Heart right ventricle (tissue), 16 donors: ENCODE measurements around the gene BLVRB. TPM values are rescaled to one million over a fixed set of nuclear protein-coding genes. Genes with fewer than 3 reads are reported as not detected.
"Not testable (repeated sequence)": the region's sequence is repeated elsewhere in the genome, so short reads cannot be mapped to it uniquely, and the experiment has no call there.

Source experiments
- ATAC-seq, 8 donors: fragments of 200-7000 bp; cut with Tn5 transposase; one replicate each; pipeline ENCODE4 v1.9.1; 2020; ENCODE audit warnings: mild to moderate bottlenecking in 8 of 8, moderate library complexity in 8 of 8, moderate number of reproducible peaks in 1 of 8
- DNase-seq, 2 donors: peaks; one replicate each; pipeline ENCODE4 v3.0.0-alpha.2; 2020
- H3K27ac ChIP-seq, 10 donors: fragments of 200-600 bp; sonication (generic) in 2 of 10; one replicate each; pipeline versions ENCODE4 v1.5.0 to v1.8.0; 2020 to 2022; ENCODE audit warnings: mild to moderate bottlenecking in 3 of 10
- H3K27me3 ChIP-seq, 7 donors: fragments of 200-600 bp; one replicate each; pipeline ENCODE4 v1.8.0; 2021 to 2022; ENCODE audit warnings: mild to moderate bottlenecking in 2 of 7
- H3K36me3 ChIP-seq, 9 donors: fragments of 200-600 bp; sonication (generic) in 1 of 9; one replicate each; pipeline versions ENCODE4 v1.5.0 to v1.8.0; 2020 to 2022; ENCODE audit warnings: mild to moderate bottlenecking in 2 of 9
- H3K4me1 ChIP-seq, 9 donors: fragments of 200-600 bp; sonication (generic) in 1 of 9; one replicate each; pipeline versions ENCODE4 v1.5.0 to v1.8.0; 2020 to 2022; ENCODE audit warnings: mild to moderate bottlenecking in 4 of 9
- H3K4me3 ChIP-seq, 10 donors: fragments of 200-600 bp; sonication (generic) in 2 of 10; one replicate each; pipeline versions ENCODE4 v1.5.0 to v1.8.0; 2020 to 2022; ENCODE audit warnings: mild to moderate bottlenecking in 7 of 10, moderate library complexity in 2 of 10
- H3K9me3 ChIP-seq, 11 donors: fragments of 200-600 bp in 10 of 11; sonication (generic) in 2 of 11; one replicate each; pipeline versions ENCODE4 v1.5.0 to v1.8.0; 2013 to 2022; ENCODE audit warnings: mild to moderate bottlenecking in 2 of 11, control low read depth in 1 of 11, moderate library complexity in 1 of 11
- WGBS, 2 donors: extraction: QIAGEN DNeasy Blood & Tissue Kit; methylation state at CpG; one replicate each; pipeline ENCODE4 v1.1.7; 2013; ENCODE audit warnings: inconsistent platforms in 1 of 2; 5-methylcytosine and 5-hydroxymethylcytosine counted together
- intact Hi-C, 10 donors: fragments of 100-400 bp; cut with DNase I; formaldehyde crosslinking; loops; one replicate each; pipeline versions ENCODE4 v1.11.1 to v1.14.2; 2022
- polyA plus RNA-seq, 2 donors: library from polyadenylated mRNA; stranded (reverse); fragments of 200-250 nt; gene quantifications; one replicate each; pipeline ENCODE4 v1.2.3, GENCODE V29; 2013
- total RNA-seq, 10 donors: library from RNA; stranded (reverse); fragmentation: NEBNext Ultra II Directional in 3 of 10; extraction: Animal tissue kit (Norgen Biotek cat#: 25700) in 3 of 10; gene quantifications; one replicate each; pipeline versions ENCODE4 v1.2.1 to v1.2.4, GENCODE V29; 2021 to 2023
- TF ChIP-seq, protein P1 (sequence below), 9 donors: fragments of 200-600 bp; sonication (generic) in 2 of 9; IDR thresholded peaks; one replicate each; pipeline versions ENCODE4 v1.5.0 to v1.8.0; 2021 to 2022; ENCODE audit warnings: antibody characterized with exemption in 9 of 9, mild to moderate bottlenecking in 5 of 9, moderate library complexity in 1 of 9
- donor health status: Arrhythmogenic right ventricular cardiomyopathy.
- donor health status: ischemic (EF 13 %, LVEDD 7.1; RV severe dilation, severe dysfunction).
- donor health status: healthy with polysubstance abuse.
- donor health status: DM: no; HTN: yes; CAD: no.
- donor health status: DM: no; HTN: no; CAD: no.
- donor health status: ischemic (EF 25% LVEDD 6.9; RV normal size, moderate dysfunction).
- donor health status: ischemic (EF 25% LVEDD 5.7; RV mildly dilated, moderate dysfunction).
- donor health status: healthy.
- donor health status: DM: yes; HTN: yes; CAD: no.
- donor health status: Ischemic cardiomyopathy.
- donor health status: ischemic (EF 35%, LVEDD 5.7; RV mildly dilated, moderate dysfunction).
- donor health status: nonischemic (EF 11% LVEDD 7.7; RV severe dilation, severe dysfunction).
- donor health status: DM: yes; HTN: yes; CAD: no.
- donor health status: PGD.
- donor health status: ischemic (EF 29% LVEDD 5.4; RV normal size, mild dysfunction).
- donor health status: nonischemic (EF 23%, LVEDD 6.1; RV moderate dilation, normal function).

BLVRB gene
- total and polyA plus RNA-seq, 12 donors = 70.9 to 213 (median 95.1) TPM

DNA sequence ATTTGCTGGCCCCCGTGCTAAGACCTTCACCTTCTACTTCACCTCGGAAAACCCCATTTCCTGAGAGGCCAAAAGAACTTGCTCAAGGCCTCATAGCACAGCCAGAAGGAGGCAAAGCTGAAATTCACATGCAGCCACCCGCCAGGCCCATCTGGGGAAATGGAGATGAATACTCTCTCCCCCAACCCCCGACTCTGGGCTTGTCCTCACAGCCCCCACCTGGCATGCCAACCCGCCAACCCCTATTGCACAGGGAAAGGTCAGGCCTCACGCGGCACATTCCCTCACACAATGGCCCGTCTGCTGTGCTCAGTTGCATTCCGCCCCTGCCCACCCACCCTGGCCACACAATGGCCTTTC, 55.5 kb downstream of the BLVRB start:
- Histone ChIP-seq H3K4me3 (no peak overlapping the region), H3K36me3 (no peaks in the 10 kb centered on the region), H3K27me3 (no peaks in the 10 kb centered on the region), H3K4me1 (peaks cover 12 to 39% (median 26%) of the 10 kb centered on the region in 9 donors), H3K9me3 (no peaks in the 10 kb centered on the region), H3K27ac (peak overlapping the region in 4 of 10 donors; percentile 6 to 90 (median 85))
- DNase-seq = no peak
- intact Hi-C loops = loop anchor here in 1 of 10 donors (10.0 kb wide), 1 partner anchor 395 kb away; no protein-coding TSS in a partner anchor
- TF ChIP-seq, protein P1, sequence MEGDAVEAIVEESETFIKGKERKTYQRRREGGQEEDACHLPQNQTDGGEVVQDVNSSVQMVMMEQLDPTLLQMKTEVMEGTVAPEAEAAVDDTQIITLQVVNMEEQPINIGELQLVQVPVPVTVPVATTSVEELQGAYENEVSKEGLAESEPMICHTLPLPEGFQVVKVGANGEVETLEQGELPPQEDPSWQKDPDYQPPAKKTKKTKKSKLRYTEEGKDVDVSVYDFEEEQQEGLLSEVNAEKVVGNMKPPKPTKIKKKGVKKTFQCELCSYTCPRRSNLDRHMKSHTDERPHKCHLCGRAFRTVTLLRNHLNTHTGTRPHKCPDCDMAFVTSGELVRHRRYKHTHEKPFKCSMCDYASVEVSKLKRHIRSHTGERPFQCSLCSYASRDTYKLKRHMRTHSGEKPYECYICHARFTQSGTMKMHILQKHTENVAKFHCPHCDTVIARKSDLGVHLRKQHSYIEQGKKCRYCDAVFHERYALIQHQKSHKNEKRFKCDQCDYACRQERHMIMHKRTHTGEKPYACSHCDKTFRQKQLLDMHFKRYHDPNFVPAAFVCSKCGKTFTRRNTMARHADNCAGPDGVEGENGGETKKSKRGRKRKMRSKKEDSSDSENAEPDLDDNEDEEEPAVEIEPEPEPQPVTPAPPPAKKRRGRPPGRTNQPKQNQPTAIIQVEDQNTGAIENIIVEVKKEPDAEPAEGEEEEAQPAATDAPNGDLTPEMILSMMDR (IDR thresholded peaks at IDR 0.05) = no peak
- WGBS, 2 donors = 74 to 77% methylated on average over 9 of the region's 9 CpGs
- ATAC-seq = no peak

DNA sequence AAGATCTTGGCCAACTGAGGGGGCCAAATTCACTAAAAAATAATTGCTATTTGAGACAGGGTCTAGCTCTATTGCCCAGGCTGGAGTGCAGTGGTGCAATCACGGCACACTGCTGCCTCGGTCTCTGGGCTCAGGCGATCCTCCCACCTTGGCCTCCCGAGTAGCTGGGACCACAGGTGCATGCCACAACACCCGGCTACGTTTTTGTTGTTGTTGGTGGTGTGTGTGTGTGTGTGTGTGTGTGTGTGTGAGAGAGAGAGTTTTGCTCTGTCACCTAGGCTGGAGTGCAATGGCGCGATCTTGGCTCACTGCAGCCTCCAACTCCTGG, 57.0 kb downstream of the BLVRB start:
- DNase-seq, intact Hi-C loops: not testable (repeated sequence)

DNA sequence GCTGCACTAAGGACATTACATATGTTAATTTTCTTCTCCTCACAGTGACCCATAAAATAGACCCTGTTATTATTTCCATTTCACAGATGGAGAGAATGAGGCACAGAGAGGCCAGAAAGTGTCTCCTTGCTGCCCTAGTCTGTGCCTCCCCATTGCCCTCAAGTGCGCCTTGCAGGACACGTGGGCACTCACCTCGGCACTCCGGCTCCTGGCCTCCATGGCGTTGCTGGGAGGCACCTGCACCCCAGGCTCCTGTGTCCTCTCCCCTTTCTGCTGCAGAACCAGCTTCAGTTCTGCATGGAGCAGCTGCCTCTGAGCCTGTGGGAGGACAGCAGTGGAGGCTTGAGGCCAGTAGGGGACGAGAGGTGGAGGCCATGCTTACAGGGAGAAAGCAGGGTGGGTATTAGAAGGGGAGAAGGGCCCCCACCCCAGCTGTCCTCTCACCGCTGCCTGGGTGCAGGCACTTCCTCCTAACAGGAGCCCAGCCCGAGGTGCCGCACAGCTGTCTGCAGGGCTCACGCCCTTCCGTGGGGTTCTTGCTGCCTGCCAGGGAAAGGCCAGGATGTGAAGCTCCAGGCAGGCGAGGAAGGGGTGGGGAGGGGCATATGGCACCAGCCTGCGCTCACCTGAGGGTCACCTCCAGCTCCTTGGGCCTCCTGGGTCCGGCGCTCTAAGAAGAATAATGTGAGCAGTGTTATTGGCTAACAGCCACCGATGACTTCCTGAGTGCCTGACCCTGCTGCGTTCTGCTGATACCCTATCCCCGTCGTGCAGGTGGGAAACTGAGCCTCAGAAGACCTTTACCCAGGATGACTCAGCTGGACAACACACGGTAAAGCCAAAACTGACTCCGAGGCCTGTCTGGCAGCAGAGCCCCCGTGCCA, 57.6 kb downstream of the BLVRB start:
- DNase-seq (no peak), ATAC-seq (no peak)
- Histone ChIP-seq H3K9me3 (no peaks in the 10 kb centered on the region), H3K4me3 (no peak overlapping the region), H3K27me3 (no peaks in the 10 kb centered on the region), H3K36me3 (no peaks in the 10 kb centered on the region), H3K27ac (no peak overlapping the region), H3K4me1 (peaks cover 12 to 34% (median 27%) of the 10 kb centered on the region in 9 donors)
- intact Hi-C loops = no loop called here
- TF ChIP-seq, protein P1 (IDR thresholded peaks at IDR 0.05) = no peak
- 60 to 64% methylated on average over 22 of the region's 22 CpGs for WGBS, 2 donors

More for the DNA sequence above, 57.0 kb downstream of the BLVRB start:
- not testable (repeated sequence) for H3K27me3 ChIP-seq, H3K27ac ChIP-seq, H3K9me3 ChIP-seq, ATAC-seq, H3K4me3 ChIP-seq, H3K36me3 ChIP-seq
- peaks cover 15 to 36% (median 28%) of the 10 kb centered on the region in 9 donors for H3K4me1 ChIP-seq
- 89 to 91% methylated on average over 8 of the region's 8 CpGs for WGBS, 2 donors

DNA sequence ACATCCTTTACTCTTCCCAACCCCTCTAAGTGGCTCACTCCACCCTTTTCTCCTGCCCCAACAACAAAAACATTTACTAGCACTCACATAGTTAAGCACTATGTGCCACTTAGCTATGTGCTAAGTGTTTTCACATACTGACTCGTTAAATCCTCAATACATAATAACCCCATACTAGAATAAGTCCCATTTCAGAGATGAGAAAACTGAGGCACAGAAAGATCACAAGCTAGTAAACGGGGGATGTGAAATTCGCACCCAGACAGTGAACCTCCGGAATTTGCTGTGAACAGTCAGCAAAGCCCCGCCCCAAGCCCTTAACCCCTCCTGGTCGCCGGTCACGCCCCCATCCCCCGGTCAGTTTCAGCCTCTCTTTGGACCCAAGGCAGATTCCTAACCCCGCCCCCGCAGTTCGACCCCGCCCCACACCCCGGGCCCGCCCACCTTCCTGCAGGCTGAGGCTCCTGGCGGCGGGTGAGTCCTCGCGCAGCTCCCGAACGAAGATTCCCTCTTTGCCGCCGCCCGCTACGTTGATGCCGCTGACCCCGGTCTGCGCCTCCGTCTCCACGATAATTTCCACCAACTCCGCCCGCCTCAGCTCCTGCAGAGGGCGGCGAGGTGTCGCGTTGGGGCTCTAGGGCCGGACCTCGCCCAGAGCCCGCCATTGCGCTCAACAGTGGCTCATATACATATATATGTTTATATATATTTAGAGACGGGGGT, 62.1 kb downstream of the BLVRB start:
- 0 to 1% methylated on average over 41 of the region's 41 CpGs for WGBS, 2 donors
- DNase-seq = peak; percentile 93 to 94
- Histone ChIP-seq H3K9me3 (no peaks in the 10 kb centered on the region), H3K27me3 (no peaks in the 10 kb centered on the region), H3K4me3 (peak overlapping the region; percentile 51 to 73 (median 63)), H3K27ac (peak overlapping the region; percentile 51 to 89 (median 86)), H3K36me3 (no peaks in the 10 kb centered on the region), H3K4me1 (peaks cover 0 to 21% (median 12%) of the 10 kb centered on the region in 9 donors)
- ATAC-seq = peak; percentile 89 to 96 (median 94)
- TF ChIP-seq, protein P1 (IDR thresholded peaks at IDR 0.05) = peak in 2 of 9 donors; percentile 28 to 34
- intact Hi-C loops = loop anchor here in 1 of 10 donors (1.0 kb wide), 1 partner anchor 54 kb away; no protein-coding TSS in a partner anchor
